Measurements from ENCODE around the gene MRM3. TPM values are rescaled to one million over a fixed set of nuclear protein-coding genes. Genes with fewer than 3 reads are reported as not detected.
"Not testable (repeated sequence)": the region's sequence is repeated elsewhere in the genome, so short reads cannot be mapped to it uniquely, and the experiment has no call there.

The MRM3 gene
- total and polyA plus RNA-seq, 2 experiments from 2014 or later = 17.7 to 23.4 TPM

DNA sequence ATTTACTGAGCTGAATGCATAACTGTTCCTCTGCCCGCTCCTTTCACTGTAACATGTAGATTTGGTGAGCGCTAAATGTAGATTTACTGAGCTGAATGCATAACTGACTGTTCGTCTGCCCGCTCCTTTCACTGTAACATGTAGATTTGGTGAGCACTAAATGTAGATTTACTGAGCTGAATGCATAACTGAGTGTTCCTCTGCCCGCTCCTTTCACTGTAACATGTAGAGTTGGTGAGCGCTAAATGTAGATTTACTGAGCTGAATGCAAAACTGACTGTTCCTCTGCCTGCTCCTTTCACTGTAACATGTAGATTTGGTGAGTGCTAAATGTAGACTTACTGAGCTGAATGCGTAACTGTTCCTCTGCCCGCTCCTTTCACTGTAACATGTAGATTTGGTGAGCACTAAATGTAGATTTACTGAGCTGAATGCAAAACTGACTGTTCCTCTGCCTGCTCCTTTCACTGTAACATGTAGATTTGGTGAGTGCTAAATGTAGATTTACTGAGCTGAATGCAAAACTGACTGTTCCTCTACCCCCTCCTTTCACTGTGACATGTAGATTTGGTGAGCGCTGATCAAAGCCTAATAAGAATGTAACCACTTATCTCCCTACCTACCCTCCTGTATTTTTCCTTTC lies 26.7 kb upstream of the MRM3 start:
- Mint-ChIP-seq H3K27me3 (ENCODE audit: insufficient read depth, low read depth, poor library complexity) (peaks cover 26% of the 10 kb centered on the region), H3K4me1 (peaks cover 21% of the 10 kb centered on the region), H3K9me3 (peaks cover 17% of the 10 kb centered on the region), H3K27ac (peak overlapping the region; percentile 86), H3K36me3 (ENCODE audit: low read depth) (peaks cover 61% of the 10 kb centered on the region)
- not testable (repeated sequence) for H3F3A ChIP-seq (replicated peaks; ENCODE audit: low read depth); H3K27me3 ChIP-seq (ENCODE audit: insufficient read depth); H3K36me3 ChIP-seq (ENCODE audit: insufficient read depth); ATAC-seq; H3K4me3 ChIP-seq; H3K4me3 Mint-ChIP-seq; H2AFZ ChIP-seq; DNase-seq (ENCODE audit: low spot score); H3K4me2 ChIP-seq; H4K20me1 ChIP-seq (replicated peaks; ENCODE audit: insufficient read depth); H3K4me1 ChIP-seq (ENCODE audit: insufficient read depth); H3K9me2 ChIP-seq (ENCODE audit: insufficient read depth)
- H3K27ac ChIP-seq (ENCODE audit: low read depth) = peak overlapping the region; percentile 83
- peaks cover 13% of the 10 kb centered on the region for H3K79me2 ChIP-seq (replicated peaks; ENCODE audit: insufficient read depth)
- TF ChIP-seq POLR2AphosphoS5 (IDR thresholded peaks at IDR 0.05; ENCODE audit: low read depth) = 0 out of 2 replicates have a peak, but pooled peaks have one; percentile 13

DNA sequence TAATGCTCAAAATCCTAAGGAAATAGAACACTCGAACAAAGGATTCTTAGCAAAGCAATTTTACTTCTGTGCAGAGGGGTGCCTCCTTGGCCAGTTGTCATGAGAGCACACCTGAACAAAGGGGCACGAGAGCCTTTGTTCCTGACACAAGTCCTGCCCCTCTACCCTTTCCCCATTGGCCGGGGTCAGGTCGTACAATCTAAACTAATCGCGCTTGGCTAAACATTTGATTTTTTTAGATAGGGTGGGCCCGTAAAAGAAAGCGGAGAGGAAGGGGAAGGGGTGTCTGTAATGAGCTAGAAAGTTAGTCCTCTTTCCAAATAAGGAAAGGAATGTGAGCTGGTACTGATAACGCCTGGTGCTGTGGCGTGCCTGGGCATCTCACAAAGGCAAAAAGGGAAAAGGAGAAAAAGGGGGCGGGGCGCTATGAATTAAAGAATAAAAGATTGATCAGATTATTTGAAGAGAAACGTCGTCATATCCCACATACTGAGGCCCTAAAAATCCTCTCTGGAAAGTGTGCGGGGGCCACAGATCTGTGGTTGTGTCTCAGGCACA lies 26.1 kb upstream of the MRM3 start:
- not testable (repeated sequence) for ATAC-seq; H3K9me2 ChIP-seq (ENCODE audit: insufficient read depth); H3K4me3 Mint-ChIP-seq; H3K27me3 ChIP-seq (ENCODE audit: insufficient read depth); H3K4me2 ChIP-seq; H2AFZ ChIP-seq; H3K4me1 ChIP-seq (ENCODE audit: insufficient read depth); H3K79me2 ChIP-seq (replicated peaks; ENCODE audit: insufficient read depth); H3K4me3 ChIP-seq; H3F3A ChIP-seq (replicated peaks; ENCODE audit: low read depth); H4K20me1 ChIP-seq (replicated peaks; ENCODE audit: insufficient read depth)
- Histone ChIP-seq H3K27ac (ENCODE audit: low read depth) (peak overlapping the region; percentile 83), H3K36me3 (ENCODE audit: insufficient read depth) (0 out of 2 replicates have a peak, but pooled peaks cover 14% of the 10 kb centered on the region)
- Mint-ChIP-seq H3K27me3 (ENCODE audit: insufficient read depth, low read depth, poor library complexity) (peaks cover 24% of the 10 kb centered on the region), H3K27ac (peak overlapping the region; percentile 86), H3K9me3 (peaks cover 12% of the 10 kb centered on the region; the same call in 2 of the 3 replicates), H3K4me1 (peaks cover 16% of the 10 kb centered on the region), H3K36me3 (ENCODE audit: low read depth) (peaks cover 60% of the 10 kb centered on the region)
- DNase-seq (ENCODE audit: low spot score) = peak; percentile 43

DNA sequence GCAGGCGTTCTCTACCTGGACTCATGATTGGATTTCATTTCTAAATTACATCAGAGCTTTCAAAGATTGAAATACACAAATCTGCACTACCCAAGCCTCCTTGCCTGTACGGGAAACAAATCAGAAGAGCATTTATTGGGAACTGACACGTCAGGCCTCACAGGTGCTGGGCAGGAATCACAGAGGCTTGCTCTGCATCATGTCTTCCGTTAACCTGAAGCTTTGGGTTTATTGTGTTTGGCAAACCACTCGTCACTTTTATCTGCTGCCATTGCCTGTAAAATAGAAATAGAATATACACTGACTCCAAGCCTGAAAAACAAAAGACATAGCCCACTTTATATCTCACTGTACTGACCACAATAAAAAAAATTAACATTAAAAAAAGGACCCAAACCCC lies 22.2 kb upstream of the MRM3 start:
- DNase-seq (ENCODE audit: low spot score) (no peak), ATAC-seq (no peak)
- no peaks in the 10 kb centered on the region for H3K79me2 ChIP-seq (replicated peaks; ENCODE audit: insufficient read depth)
- Mint-ChIP-seq H3K4me3 (no peak overlapping the region), H3K27ac (no peak overlapping the region), H3K9me3 (no peaks in the 10 kb centered on the region; the same call in 2 of the 3 replicates), H3K27me3 (ENCODE audit: insufficient read depth, low read depth, poor library complexity) (peaks cover 6% of the 10 kb centered on the region), H3K4me1 (peaks cover 12% of the 10 kb centered on the region), H3K36me3 (ENCODE audit: low read depth) (peaks cover 76% of the 10 kb centered on the region)
- no peaks in the 10 kb centered on the region for H3K9me2 ChIP-seq (ENCODE audit: insufficient read depth)
- no peaks in the 10 kb centered on the region for H3F3A ChIP-seq (replicated peaks; ENCODE audit: low read depth)
- H4K20me1 ChIP-seq (replicated peaks; ENCODE audit: insufficient read depth) = no peaks in the 10 kb centered on the region
- H3K4me1 ChIP-seq (ENCODE audit: insufficient read depth) = no peaks in the 10 kb centered on the region
- no peak overlapping the region for H2AFZ ChIP-seq
- peaks cover 24% of the 10 kb centered on the region for H3K36me3 ChIP-seq (ENCODE audit: insufficient read depth)
- no peak overlapping the region for H3K4me2 ChIP-seq
- H3K27ac ChIP-seq (ENCODE audit: low read depth) = no peak overlapping the region
- H3K4me3 ChIP-seq = no peak overlapping the region
- no peaks in the 10 kb centered on the region for H3K27me3 ChIP-seq (ENCODE audit: insufficient read depth)
- TF ChIP-seq POLR2AphosphoS5 (IDR thresholded peaks at IDR 0.05; ENCODE audit: low read depth) (no peak), ZNF331 (CRISPR knock-in tag; IDR thresholded peaks at IDR 0.05; ENCODE audit: low read depth) (no peak), STAT1 (IDR thresholded peaks at IDR 0.05; ENCODE audit: unreplicated experiment) (no peak), ZNF114 (CRISPR knock-in tag; IDR thresholded peaks at IDR 0.05) (no peak), EZH2 (IDR thresholded peaks at IDR 0.05; ENCODE audit: low read depth, unreplicated experiment) (no peak), CREB1 (CRISPR knock-in tag; IDR thresholded peaks at IDR 0.05; ENCODE audit: low read depth) (no peak), ZNF462 (CRISPR knock-in tag; IDR thresholded peaks at IDR 0.05) (no peak), NANOG (IDR thresholded peaks at IDR 0.05; ENCODE audit: borderline replicate concordance) (no peak)
